IPS-20b (cell line): ENCODE results near the gene SOX21.
A peak's percentile ranks its signal among the peaks of the same experiment; 100 is the strongest.
"Not testable (repeated sequence)": the region's sequence is repeated elsewhere in the genome, so short reads cannot be mapped to it uniquely, and the experiment has no call there.

ENCODE experiments used
- H3K27ac ChIP-seq: one replicate; pipeline ENCODE4 v1.5.1; 2013; ENCODE audit warnings: low read length
- H3K27me3 ChIP-seq: 2 replicates; pipeline ENCODE4 v1.6.1; 2013; ENCODE audit warnings: mild to moderate bottlenecking, low read length, inconsistent platforms; ENCODE audit not compliant: insufficient read depth
- H3K36me3 ChIP-seq: 2 replicates; pipeline ENCODE4 v1.6.1; 2013; ENCODE audit warnings: low read depth, mild to moderate bottlenecking, inconsistent platforms, low read length, moderate library complexity; ENCODE audit not compliant: insufficient read depth
- H3K4me1 ChIP-seq: 2 replicates; pipeline ENCODE4 v1.6.1; 2013; ENCODE audit warnings: mild to moderate bottlenecking, control low read depth, inconsistent platforms, low read length, moderate library complexity; ENCODE audit not compliant: insufficient read depth
- H3K4me3 ChIP-seq: 2 replicates; pipeline ENCODE4 v1.5.1; 2013; ENCODE audit warnings: mild to moderate bottlenecking, low read length, inconsistent platforms
- H3K9ac ChIP-seq: 2 replicates; pipeline ENCODE4 v1.6.1; 2013; ENCODE audit warnings: low read depth, mild to moderate bottlenecking, inconsistent platforms, low read length, moderate library complexity
- H3K9me3 ChIP-seq: 2 replicates; pipeline ENCODE4 v1.6.1; 2013; ENCODE audit warnings: mild to moderate bottlenecking, low read depth, low read length, inconsistent platforms; ENCODE audit not compliant: insufficient read depth

The SOX21 gene

DNA sequence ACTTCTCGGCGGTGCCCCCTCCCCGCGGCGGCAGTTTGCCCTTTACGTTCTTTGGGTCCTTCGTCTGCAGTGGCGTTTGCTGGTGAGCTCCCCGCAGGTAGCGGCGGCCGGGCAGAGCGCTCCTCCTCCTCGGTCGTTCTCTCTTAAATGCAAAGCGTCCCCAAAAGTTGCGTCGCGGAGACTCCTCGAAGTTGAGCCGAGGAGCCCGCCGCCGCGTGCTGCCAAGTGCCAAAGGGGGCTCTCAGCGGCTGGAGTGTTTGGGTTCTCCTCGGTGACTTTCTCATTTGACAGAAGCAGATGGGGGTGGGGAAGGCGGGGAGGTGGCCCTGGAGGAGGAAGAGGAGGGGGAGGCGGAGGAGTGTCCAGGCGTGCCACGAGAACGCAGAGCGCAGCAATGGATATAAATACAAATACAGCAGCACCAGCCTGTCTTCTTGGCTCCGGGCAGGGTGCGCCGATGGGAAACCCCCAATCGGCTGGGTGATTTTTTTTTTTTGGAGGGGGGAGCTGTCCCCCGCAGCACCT, at the start of gene SOX21:
Gene SOX21, minus strand, starts transcription at position 259 of the 525 bp plus-strand sequence. CDS start 496 bp downstream, outside the sequence.
- peak within 1 kb of the TSS; percentile 68; the same call in 1 of the 2 replicates for H3K9ac ChIP-seq
- peaks cover 37% of the 10 kb centered on the region; the same call in 1 of the 2 replicates for H3K4me1 ChIP-seq
- H3K36me3 ChIP-seq: no peaks in the 10 kb centered on the region
- H3K9me3 ChIP-seq: no peaks in the 10 kb centered on the region
- no peak within 1 kb of the TSS for H3K27ac ChIP-seq
- H3K4me3 ChIP-seq: peak within 1 kb of the TSS; percentile 72
- peaks cover 76% of the 10 kb centered on the region for H3K27me3 ChIP-seq

DNA sequence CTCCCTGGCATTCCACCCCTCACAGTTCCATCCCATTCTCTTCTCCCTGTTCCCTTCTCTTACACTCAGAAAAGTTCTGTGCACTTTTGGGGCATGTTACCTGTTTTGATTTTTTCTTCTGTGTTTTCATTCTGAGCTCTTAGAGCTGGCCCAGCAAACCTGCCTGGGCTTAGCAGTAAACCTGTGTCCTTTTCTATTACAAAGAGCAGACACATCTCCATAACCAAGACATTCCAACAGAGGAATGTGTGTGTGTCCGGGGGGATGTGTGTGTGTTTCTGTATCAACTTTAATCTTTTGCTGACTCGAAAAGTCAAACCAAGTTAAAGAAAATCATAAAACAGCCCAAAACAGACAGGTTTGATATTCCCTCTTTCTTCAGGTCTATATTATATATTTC, 49.1 kb upstream of the SOX21 start:
- no peaks in the 10 kb centered on the region for H3K27me3 ChIP-seq
- peak overlapping the region; percentile 34 for H3K4me3 ChIP-seq
- peak overlapping the region; percentile 58; the same call in 1 of the 2 replicates for H3K9ac ChIP-seq
- H3K36me3 ChIP-seq: no peaks in the 10 kb centered on the region
- H3K27ac ChIP-seq: peak overlapping the region; percentile 67
- peaks cover 3% of the 10 kb centered on the region; the same call in 1 of the 2 replicates for H3K9me3 ChIP-seq
- peaks cover 14% of the 10 kb centered on the region; the same call in 1 of the 2 replicates for H3K4me1 ChIP-seq

DNA sequence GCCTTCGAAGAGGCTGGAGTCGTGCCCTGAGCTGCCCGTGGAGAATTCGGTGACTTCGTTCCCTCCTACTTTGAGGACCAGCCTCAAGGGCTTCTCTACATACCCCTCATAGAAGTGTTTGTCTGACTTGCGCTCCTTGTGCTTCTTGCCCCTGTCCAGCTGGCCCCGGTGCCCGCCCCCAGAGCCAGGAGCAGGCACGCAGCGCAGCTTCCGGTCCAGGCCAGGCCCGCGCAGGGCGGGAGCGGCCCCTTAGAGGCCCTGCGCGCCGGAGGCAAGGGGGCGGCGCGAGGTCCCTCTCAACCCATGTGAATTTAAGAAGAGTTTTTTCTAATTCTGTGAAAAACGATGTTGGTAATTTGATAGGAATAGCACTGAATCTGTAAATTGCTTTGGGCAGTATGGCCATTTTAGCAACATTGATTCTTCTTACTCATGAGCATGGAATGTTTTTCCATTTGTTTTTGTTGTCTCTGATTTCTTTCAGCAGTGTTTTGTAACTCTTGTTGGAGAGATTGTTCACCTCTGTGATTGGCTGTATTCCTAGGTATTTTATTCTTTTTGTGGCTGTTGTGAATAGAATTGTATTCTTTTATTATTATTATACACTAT, 46.9 kb upstream of the SOX21 start:
- Histone ChIP-seq H3K9ac (no peak overlapping the region), H3K27ac (no peak overlapping the region), H3K27me3 (no peaks in the 10 kb centered on the region), H3K4me1 (peaks cover 14% of the 10 kb centered on the region; the same call in 1 of the 2 replicates), H3K36me3 (no peaks in the 10 kb centered on the region), H3K9me3 (peaks cover 3% of the 10 kb centered on the region; the same call in 1 of the 2 replicates), H3K4me3 (no peak overlapping the region)

DNA sequence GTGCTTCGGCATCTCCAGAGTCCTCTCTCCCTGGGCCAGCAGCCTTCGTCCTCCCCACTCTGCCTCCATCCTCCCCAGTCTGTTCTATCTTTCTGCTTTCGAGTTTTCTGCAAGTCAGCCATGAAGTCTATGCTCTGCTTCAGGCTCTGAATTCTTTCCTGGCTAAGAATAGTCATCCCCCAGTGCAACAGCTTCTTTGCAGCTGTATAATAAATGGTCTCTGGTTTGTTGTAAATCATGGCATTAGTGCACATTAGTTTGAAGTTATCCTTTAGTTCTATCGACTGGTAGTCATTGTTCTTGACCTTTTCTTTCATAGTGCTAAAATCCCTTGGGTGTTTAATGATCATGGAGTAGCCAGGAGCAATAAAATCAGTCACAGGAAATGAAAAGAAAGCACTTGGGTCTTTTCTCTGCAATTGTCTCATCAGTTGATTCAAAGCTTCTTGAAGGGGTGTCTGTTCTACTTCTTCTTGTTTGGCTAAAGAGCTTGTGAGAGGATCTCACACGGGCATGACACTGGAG, 46.2 kb upstream of the SOX21 start:
- Histone ChIP-seq H3K27me3 (no peaks in the 10 kb centered on the region), H3K4me3 (no peak overlapping the region), H3K36me3 (no peaks in the 10 kb centered on the region), H3K4me1 (peaks cover 14% of the 10 kb centered on the region; the same call in 1 of the 2 replicates), H3K9ac (no peak overlapping the region), H3K9me3 (peaks cover 3% of the 10 kb centered on the region; the same call in 1 of the 2 replicates), H3K27ac (no peak overlapping the region)

DNA sequence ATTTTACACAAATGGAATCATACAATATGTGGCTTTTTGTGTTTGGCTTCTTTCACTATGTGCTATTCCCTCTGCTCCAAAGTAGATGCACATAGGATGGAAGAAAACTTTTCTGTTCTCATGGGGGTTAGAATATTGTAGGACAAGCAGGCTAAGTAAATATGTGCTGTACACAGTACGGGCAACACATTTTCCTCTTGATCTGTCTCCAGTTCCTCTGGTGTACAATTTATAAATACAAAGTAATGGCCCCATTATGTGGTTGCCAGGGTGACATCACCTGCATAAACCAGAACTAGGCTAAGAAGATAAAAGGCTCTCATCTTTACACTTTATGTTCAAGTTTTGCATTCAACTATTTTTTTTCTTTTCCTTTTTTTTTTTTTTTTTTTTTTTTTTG, 41.0 kb upstream of the SOX21 start:
- H3K4me3 ChIP-seq: no peak overlapping the region
- H3K27me3 ChIP-seq: no peaks in the 10 kb centered on the region
- no peaks in the 10 kb centered on the region for H3K4me1 ChIP-seq
- H3K9me3 ChIP-seq: no peaks in the 10 kb centered on the region
- no peak overlapping the region for H3K9ac ChIP-seq
- H3K36me3 ChIP-seq: no peaks in the 10 kb centered on the region
- H3K27ac ChIP-seq: no peak overlapping the region

- H3K36me3 ChIP-seq: no peaks in the 10 kb centered on the region
- no peaks in the 10 kb centered on the region for H3K9me3 ChIP-seq
- H3K4me3 ChIP-seq: no peak overlapping the region
- H3K27ac ChIP-seq: no peak overlapping the region
- no peaks in the 10 kb centered on the region for H3K27me3 ChIP-seq
- H3K9ac ChIP-seq: no peak overlapping the region
- no peaks in the 10 kb centered on the region for H3K4me1 ChIP-seq
These were observed 36.8 kb upstream of the SOX21 start for GRCh38 chr13:94749162-94749561.

GRCh38 chr13:94739235-94739634, 26.9 kb upstream of the SOX21 start:
- no peaks in the 10 kb centered on the region for H3K27me3 ChIP-seq

DNA sequence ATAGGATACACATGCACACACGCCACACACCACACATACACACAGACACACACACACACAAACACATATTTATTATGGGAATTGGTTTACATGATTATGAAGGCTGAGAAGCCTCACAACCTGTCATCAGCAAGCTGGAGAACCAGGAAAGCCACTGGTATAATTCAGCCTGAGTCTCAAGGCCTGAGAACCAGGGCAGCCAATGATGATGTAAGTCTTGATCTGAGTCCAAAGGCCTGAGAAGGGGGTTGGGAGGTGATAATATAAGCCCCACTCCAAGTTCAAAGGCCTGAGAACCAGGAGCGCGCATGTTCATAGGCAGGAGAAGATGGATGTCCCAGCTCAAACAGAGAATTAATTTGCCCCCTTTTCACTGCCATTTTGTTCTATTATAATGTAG, 18.7 kb upstream of the SOX21 start:
- Histone ChIP-seq H3K9ac (no peak overlapping the region), H3K4me3 (no peak overlapping the region), H3K36me3 (no peaks in the 10 kb centered on the region), H3K27ac (no peak overlapping the region), H3K9me3 (peaks cover 9% of the 10 kb centered on the region), H3K27me3 (no peaks in the 10 kb centered on the region), H3K4me1 (no peaks in the 10 kb centered on the region)

More at GRCh38 chr13:94739235-94739634, 26.9 kb upstream of the SOX21 start:
- Histone ChIP-seq H3K4me3 (no peak overlapping the region), H3K4me1 (no peaks in the 10 kb centered on the region), H3K36me3 (no peaks in the 10 kb centered on the region), H3K27ac (no peak overlapping the region), H3K9ac (no peak overlapping the region), H3K9me3 (no peaks in the 10 kb centered on the region; the same call in 1 of the 2 replicates)

DNA sequence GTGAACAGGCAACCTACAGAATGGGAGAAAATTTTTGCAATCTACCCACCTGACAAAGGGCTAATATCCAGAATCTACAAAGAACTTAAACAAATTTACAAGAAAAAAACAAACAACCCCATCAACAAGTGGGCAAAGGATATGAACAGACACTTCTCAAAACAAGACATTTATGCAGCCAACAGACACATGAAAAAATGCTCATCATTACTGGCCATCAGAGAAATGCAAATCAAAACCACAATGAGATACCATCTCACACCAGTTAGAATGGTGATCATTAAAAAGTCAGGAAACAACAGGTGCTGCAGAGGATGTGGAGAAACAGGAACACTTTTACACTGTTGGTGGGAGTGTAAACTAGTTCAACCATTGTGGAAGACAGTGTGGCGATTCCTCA, 17.6 kb upstream of the SOX21 start:
- H3K4me1 ChIP-seq, H3K27me3 ChIP-seq, H3K36me3 ChIP-seq, H3K9me3 ChIP-seq, H3K4me3 ChIP-seq, H3K9ac ChIP-seq, H3K27ac ChIP-seq: not testable (repeated sequence)

- Histone ChIP-seq H3K36me3 (no peaks in the 10 kb centered on the region), H3K4me1 (no peaks in the 10 kb centered on the region), H3K27ac (no peak overlapping the region), H3K9me3 (peaks cover 9% of the 10 kb centered on the region), H3K9ac (no peak overlapping the region), H3K27me3 (no peaks in the 10 kb centered on the region), H3K4me3 (no peak overlapping the region)
These were observed 14.1 kb upstream of the SOX21 start for GRCh38 chr13:94726425-94726824.

DNA sequence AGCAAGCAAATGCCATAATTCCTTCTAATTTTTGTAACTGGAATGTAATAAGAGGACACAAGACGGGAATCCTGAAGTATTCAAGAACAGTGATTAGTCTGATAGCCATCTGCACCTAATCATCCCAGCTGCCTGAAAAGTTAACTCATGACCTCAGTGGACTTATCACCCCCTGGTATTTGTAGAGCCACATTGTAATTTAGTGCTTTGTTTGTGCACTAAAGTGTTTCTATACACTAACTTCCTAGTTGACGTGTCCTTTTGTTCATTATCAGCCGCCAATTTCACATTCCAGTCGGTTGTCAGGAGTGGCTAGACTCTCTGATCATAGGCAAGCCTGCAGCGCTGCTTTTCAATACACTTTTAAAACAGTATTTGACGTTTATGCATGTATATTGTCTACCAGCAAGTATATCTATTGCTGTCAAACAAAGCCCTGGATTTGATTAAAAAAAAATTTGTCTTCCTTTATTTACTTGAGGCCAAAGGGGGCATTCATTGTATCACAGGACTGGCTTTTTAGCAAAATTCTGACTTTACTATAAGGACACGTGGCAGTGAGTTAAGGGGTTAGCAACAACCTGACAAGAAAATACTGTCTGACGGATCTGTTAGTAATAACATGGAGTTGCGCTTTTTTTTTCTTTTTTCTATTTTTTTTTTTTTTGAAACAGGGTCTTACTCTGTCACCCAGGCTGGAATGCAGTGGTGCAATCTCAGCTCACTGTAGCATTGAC, 10.4 kb upstream of the SOX21 start:
- no peaks in the 10 kb centered on the region for H3K27me3 ChIP-seq
- H3K4me1 ChIP-seq: no peaks in the 10 kb centered on the region
- H3K27ac ChIP-seq: no peak overlapping the region
- no peaks in the 10 kb centered on the region for H3K36me3 ChIP-seq
- H3K9me3 ChIP-seq: peaks cover 9% of the 10 kb centered on the region
- no peak overlapping the region for H3K4me3 ChIP-seq
- H3K9ac ChIP-seq: no peak overlapping the region
